Endothelial cell of umbilical vein (primary cell): Measurements from ENCODE around the gene DDIT4.

ENCODE experiments used
- CTCF ChIP-seq, 2 donors: IDR thresholded peaks; 1 replicate in 1 of 2; 2 replicates in 1 of 2; pipeline ENCODE4 v1.5.1; 2011; ENCODE audit warnings: low read length in 2 of 2, mild to moderate bottlenecking in 2 of 2, moderate library complexity in 2 of 2, control low read depth in 1 of 2, inconsistent platforms in 1 of 2, low read depth in 1 of 2; ENCODE audit not compliant: insufficient read depth in 1 of 2; ENCODE audit errors: extremely low read depth in 1 of 2
- EZH2 ChIP-seq: IDR thresholded peaks from 2 replicates; pipeline ENCODE4 v1.6.1; 2012; ENCODE audit warnings: borderline replicate concordance, low read depth, mild to moderate bottlenecking, moderate library complexity, low read length, inconsistent platforms; ENCODE audit not compliant: severe bottlenecking
- FOS ChIP-seq: IDR thresholded peaks from 2 replicates; pipeline ENCODE4 v1.6.1; 2011; ENCODE audit warnings: mild to moderate bottlenecking, low read length, moderate library complexity, borderline replicate concordance; ENCODE audit not compliant: insufficient read depth
- JUN ChIP-seq: IDR thresholded peaks from 2 replicates; pipeline ENCODE4 v1.6.1; 2011; ENCODE audit warnings: borderline replicate concordance, low read depth; ENCODE audit not compliant: insufficient read length, insufficient read depth
- MYC ChIP-seq: IDR thresholded peaks from one replicate; pipeline ENCODE4 v1.6.1; 2011; ENCODE audit warnings: mild to moderate bottlenecking, low read depth, low read length
- POLR2AphosphoS5 ChIP-seq: IDR thresholded peaks from 2 replicates; pipeline ENCODE4 v1.6.1; 2012; ENCODE audit warnings: low read depth, mild to moderate bottlenecking, control low read depth, low read length, moderate library complexity; ENCODE audit not compliant: insufficient read depth

- TF ChIP-seq POLR2AphosphoS5 (no peak), FOS (no peak), CTCF (IDR thresholded peaks at IDR 0.05; ENCODE audit: extremely low read depth in 1 of 2, insufficient read depth in 1 of 2, low read depth in 1 of 2, low read length in 2 of 2) (no peak), EZH2 (no peak), MYC (no peak), JUN (no peak)
Measured at GRCh38 chr10:72298592-72299519, 25.1 kb downstream of the DDIT4 start.
